SK-N-SH treated with all-trans-retinoic acid at 6 μM for 48 hours (cell line): Measurements from ENCODE around the gene FBXL22.

Source experiments
- ATAC-seq: fragments of 200-7000 bp; cut with Tn5 transposase; 3 replicates; pipeline ENCODE4 v1.9.1; 2020; ENCODE audit warnings: mild to moderate bottlenecking, moderate library complexity
- ARNTL ChIP-seq: fragments of 450-650 bp; formaldehyde crosslinking; IDR thresholded peaks from 2 replicates; pipeline ENCODE4 v1.5.0; 2020; ENCODE audit warnings: low read depth, mild to moderate bottlenecking, moderate library complexity, borderline replicate concordance
- BACH2 ChIP-seq: fragments of 250-450 bp; sonication (Bioruptor Pico); IDR thresholded peaks from 2 replicates; pipeline ENCODE4 v1.9.0; 2021; ENCODE audit warnings: mild to moderate bottlenecking, borderline replicate concordance
- CREB5 ChIP-seq: fragments of 250-450 bp; sonication (Bioruptor Pico); IDR thresholded peaks from 2 replicates; pipeline ENCODE4 v1.5.1; 2020; ENCODE audit warnings: low read depth, mild to moderate bottlenecking, moderate library complexity
- CSDC2 ChIP-seq: fragments of 250-450 bp; sonication (Bioruptor Pico); IDR thresholded peaks from 2 replicates; pipeline ENCODE4 v1.5.0; 2020; ENCODE audit warnings: mild to moderate bottlenecking, moderate library complexity
- CSRNP3 ChIP-seq: fragments of 250-450 bp; sonication (Bioruptor Pico); IDR thresholded peaks from 2 replicates; pipeline ENCODE4 v1.5.1; 2021; ENCODE audit warnings: mild to moderate bottlenecking, moderate library complexity
- GLIS3 ChIP-seq: fragments of 250-450 bp; sonication (Bioruptor Pico); IDR thresholded peaks from 2 replicates; pipeline ENCODE4 v1.5.0; 2020; ENCODE audit warnings: mild to moderate bottlenecking, moderate library complexity
- ISL1 ChIP-seq: fragments of 250-450 bp; sonication (Bioruptor Pico); IDR thresholded peaks from 2 replicates; pipeline ENCODE4 v2.1.2; 2022; ENCODE audit warnings: mild to moderate bottlenecking, moderate library complexity
- OSR1 ChIP-seq: fragments of 250-450 bp; sonication (Bioruptor Pico); IDR thresholded peaks from 2 replicates; pipeline ENCODE4 v1.8.0; 2022; ENCODE audit warnings: moderate library complexity, mild to moderate bottlenecking, inconsistent platforms
- POU6F1 ChIP-seq: fragments of 250-450 bp; sonication (Bioruptor Pico); IDR thresholded peaks from 2 replicates; pipeline ENCODE4 v1.8.0; 2021; ENCODE audit warnings: low read depth, mild to moderate bottlenecking, moderate library complexity, borderline replicate concordance
- RARB ChIP-seq: fragments of 250-450 bp; sonication (Bioruptor Pico); IDR thresholded peaks from 2 replicates; pipeline ENCODE4 v1.8.0; 2021; ENCODE audit warnings: mild to moderate bottlenecking, moderate library complexity
- SNAI2 ChIP-seq: fragments of 250-450 bp; sonication (Bioruptor Pico); IDR thresholded peaks from 2 replicates; pipeline ENCODE4 v1.5.0; 2020; ENCODE audit warnings: mild to moderate bottlenecking, moderate library complexity
- TCF4 ChIP-seq: fragments of 250-450 bp; sonication (Bioruptor Pico); IDR thresholded peaks from 2 replicates; pipeline ENCODE4 v1.8.0; 2021; ENCODE audit warnings: mild to moderate bottlenecking, moderate library complexity, borderline replicate concordance
- TSHZ2 ChIP-seq: fragments of 250-450 bp; sonication (Bioruptor Pico); IDR thresholded peaks from 2 replicates; pipeline ENCODE4 v1.5.0; 2020; ENCODE audit warnings: mild to moderate bottlenecking, moderate library complexity
- ZC3H10 ChIP-seq: fragments of 250-450 bp; sonication (Bioruptor Pico); IDR thresholded peaks from 2 replicates; pipeline ENCODE4 v1.5.1; 2021; ENCODE audit warnings: mild to moderate bottlenecking, moderate library complexity
- ZNF565 ChIP-seq: fragments of 450-650 bp; formaldehyde crosslinking; conservative IDR thresholded peaks from 2 replicates; pipeline ENCODE4 v1.5.0; 2020; ENCODE audit warnings: low read depth, mild to moderate bottlenecking, moderate library complexity
- ZNF70 ChIP-seq: fragments of 450-650 bp; formaldehyde crosslinking; IDR thresholded peaks from 2 replicates; pipeline ENCODE4 v1.5.0; 2020; ENCODE audit warnings: mild to moderate bottlenecking, moderate library complexity
- ZNF8 ChIP-seq: fragments of 450-650 bp; formaldehyde crosslinking; IDR thresholded peaks from 2 replicates; pipeline ENCODE4 v1.5.0; 2020; ENCODE audit warnings: mild to moderate bottlenecking, moderate library complexity

Gene FBXL22

GRCh38 chr15:63595688-63596087, 1.5 kb upstream of the FBXL22 start:
- no peak for ATAC-seq
- no peak for TF ChIP-seq TCF4 (CRISPR knock-in tag)
- TF ChIP-seq ZC3H10 (CRISPR knock-in tag) = no peak
- TF ChIP-seq ISL1 = no peak
- TF ChIP-seq ZNF8 (CRISPR knock-in tag) = no peak
- TF ChIP-seq CSRNP3 (CRISPR knock-in tag) = no peak
- TF ChIP-seq CREB5 = no peak
- no peak for TF ChIP-seq TSHZ2 (CRISPR knock-in tag)
- no peak for TF ChIP-seq POU6F1 (CRISPR knock-in tag)
- TF ChIP-seq ZNF565 (CRISPR knock-in tag) = no peak
- TF ChIP-seq GLIS3 (CRISPR knock-in tag) = no peak
- TF ChIP-seq RARB (CRISPR knock-in tag) = no peak
- TF ChIP-seq SNAI2 (CRISPR knock-in tag) = no peak
- no peak for TF ChIP-seq OSR1 (CRISPR knock-in tag)

GRCh38 chr15:63596676-63597037, 530 bp upstream of the FBXL22 start:
- no peak for ATAC-seq
- TF ChIP-seq CSRNP3 (CRISPR knock-in tag) = no peak
- TF ChIP-seq BACH2 (CRISPR knock-in tag) = no peak
- no peak for TF ChIP-seq CREB5
- TF ChIP-seq ZNF70 (CRISPR knock-in tag) = no peak
- no peak for TF ChIP-seq TSHZ2 (CRISPR knock-in tag)
- TF ChIP-seq ISL1 = no peak
- no peak for TF ChIP-seq ZNF565 (CRISPR knock-in tag)
- no peak for TF ChIP-seq OSR1 (CRISPR knock-in tag)
- TF ChIP-seq CSDC2 (CRISPR knock-in tag) = no peak
- TF ChIP-seq RARB (CRISPR knock-in tag) = no peak
- no peak for TF ChIP-seq POU6F1 (CRISPR knock-in tag)
- TF ChIP-seq ARNTL (CRISPR knock-in tag) = no peak
